HG03378 (cell line): Measurements from ENCODE around the gene CNPY1.

Source experiments
- ATAC-seq: cut with Tn5 transposase; IDR thresholded peaks from one replicate; pipeline ENCODE4 v1.9.1; 2021; ENCODE audit warnings: mild to moderate bottlenecking, moderate library complexity; ENCODE audit not compliant: unreplicated experiment

Gene CNPY1

DNA sequence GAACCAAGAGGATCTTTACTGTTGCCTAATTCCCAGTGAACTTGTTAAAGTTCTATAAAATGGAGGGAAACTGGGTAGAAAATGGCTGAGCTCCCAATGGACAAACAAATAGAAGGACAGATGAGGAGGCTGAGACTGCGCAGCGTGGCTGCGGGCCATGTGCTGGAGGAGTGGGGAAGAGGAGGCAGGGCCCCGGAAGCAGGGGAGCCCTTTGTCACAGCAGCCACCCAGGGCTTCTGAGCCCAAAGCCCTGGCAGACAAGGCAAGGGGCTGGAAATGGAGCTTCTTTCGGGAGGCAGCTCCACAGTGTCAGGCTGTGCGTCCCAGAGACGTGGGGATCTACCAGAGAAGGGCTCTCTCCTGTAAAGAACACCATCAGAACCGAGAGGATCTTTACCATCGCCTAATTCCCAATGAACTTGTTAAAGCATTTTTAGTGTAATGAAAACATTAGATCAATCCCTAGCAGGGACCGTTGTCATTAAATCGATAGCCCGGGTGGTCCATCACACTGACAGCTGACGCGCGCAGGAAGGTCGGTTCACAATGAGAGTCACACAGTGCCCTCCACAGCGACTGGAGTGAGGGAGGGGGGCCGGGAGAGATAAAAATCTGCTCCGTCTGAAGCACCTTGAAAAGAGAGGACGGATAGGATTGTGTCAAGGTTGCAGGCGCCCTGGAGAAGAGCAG lies 14.0 kb upstream of the CNPY1 start:
- no peak for ATAC-seq

DNA sequence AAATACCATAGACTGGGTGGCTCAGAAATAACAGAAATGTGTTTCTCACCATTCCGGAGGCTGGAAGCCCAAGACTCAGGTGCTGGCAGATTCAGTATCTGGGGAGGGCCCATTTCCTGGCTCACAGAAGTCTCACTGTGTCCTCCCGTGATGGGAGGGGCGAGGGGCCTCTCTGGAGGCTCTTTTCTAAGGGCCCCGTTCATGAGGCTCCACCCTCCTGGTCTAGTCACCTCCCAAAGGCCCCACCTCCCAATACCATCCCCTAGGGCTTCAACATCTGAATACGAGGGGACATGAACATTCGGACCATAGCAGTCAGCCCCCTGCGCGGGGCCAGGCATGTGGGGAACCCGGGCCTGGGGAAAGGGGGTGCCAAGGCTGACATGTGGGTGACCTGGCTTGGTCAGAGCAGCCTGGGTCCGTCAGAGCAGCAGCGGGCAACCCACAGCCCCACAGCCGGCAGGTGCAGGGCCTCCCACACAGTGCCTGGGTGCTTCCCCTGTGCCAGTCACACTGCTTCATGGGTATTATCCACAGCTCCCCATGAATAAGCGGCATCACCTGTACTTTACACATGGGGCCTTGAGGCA lies 13.3 kb upstream of the CNPY1 start:
- no peak for ATAC-seq

DNA sequence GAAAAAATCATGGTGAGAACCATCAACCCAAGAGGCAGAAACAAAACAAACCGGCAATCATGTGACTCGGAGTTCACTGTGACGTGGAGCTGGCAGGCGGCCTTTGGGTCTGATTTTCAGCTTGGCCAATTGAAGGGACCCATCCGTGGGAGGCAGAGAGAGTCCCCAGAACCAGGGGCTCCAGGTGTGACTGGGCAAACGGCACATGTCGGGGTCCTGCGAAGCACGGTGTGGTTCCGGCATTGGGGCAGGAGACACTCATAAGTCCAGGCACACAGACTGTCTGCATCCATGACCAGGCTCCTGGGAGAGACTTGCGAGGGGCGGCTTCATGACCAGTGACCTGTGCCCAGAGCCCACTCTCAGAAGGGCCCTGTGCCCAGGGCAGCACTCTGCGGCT lies 12.6 kb upstream of the CNPY1 start:
- no peak for ATAC-seq

DNA sequence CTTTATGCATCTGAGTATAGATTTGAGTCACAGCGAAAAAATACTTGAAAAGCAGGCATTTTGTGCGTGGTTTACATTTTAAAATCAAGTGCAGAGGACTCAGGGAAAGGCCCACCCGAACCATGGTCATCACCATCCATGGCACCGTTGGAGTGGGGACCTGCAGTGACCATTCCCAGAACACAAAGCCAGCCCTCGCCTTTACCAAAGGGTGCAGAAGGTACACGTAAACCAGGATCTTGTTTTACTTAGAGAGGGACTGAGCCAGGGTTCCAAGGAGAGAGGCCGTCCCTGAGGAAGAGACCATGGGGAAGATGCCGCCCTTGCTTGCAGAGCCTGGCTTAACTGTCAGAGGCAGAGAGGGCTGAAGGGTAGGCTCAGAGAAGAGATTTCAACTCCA lies 12.0 kb upstream of the CNPY1 start:
- ATAC-seq = no peak

DNA sequence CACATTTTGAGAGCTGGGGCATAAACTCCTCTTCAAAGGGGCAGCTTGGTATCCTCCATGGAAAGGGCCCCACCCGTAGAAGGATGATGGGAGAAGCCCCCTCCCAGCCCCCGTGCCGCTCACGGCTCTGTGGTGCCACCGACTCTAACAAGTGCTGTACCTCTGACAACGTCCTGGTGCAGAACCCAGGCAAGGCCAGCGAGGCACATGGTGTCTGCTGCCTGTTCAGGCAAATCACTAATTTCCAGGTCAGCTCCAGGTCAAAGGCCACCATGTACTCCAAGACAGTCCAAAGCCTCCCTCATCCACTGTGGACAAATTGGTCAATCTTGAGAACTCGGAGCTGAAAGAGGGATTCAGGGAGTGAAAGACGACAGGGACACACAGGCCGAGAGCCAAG lies 11.4 kb upstream of the CNPY1 start:
- ATAC-seq = no peak

DNA sequence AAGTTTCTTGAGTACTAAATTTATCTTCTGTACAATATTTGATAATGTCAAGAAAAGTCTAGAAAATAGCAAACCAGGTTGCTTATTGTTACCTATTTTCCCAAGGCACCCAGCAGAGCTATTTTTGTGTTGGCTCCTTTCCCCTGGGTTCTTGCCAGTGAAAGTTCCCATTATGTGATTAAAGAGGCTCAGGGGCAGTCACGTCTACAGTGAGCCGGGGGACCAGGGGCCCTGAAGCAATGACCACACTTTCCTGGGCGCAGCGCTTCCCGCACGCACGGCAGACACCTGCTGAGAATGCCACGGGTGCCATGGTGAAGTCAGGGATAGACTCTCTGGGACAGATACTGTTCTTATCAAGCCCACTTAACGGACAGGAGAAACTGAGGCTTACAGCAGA lies 10.4 kb upstream of the CNPY1 start:
- no peak for ATAC-seq

DNA sequence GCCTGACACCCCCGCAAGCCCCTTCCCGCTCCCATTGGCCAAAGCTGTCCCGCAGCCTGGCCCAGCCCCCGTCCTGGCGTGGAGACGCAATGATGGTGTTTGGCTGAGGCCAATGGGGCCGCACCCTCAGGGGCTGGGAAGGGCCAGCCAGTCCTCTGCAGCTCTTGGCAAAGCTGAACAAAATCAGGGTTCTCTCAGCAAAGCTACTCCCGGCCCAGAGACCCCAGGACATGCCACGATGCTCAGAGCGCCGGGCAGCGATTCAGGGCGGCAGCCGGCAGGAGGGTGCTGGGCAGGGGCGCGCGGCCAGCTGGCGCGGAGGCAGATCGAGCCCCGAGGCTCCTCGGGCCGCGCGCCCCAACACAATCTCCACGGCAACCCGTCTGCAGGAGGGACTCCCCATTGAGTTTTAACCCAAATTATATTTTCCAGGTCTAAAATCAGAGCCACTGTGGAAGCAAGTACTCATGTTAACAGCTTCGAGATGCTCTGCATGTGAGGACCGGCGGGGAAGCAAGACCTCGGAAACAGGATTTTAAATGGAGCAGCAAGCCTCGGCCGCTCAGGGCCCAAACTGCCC lies 8.8 kb upstream of the CNPY1 start:
- no peak for ATAC-seq

DNA sequence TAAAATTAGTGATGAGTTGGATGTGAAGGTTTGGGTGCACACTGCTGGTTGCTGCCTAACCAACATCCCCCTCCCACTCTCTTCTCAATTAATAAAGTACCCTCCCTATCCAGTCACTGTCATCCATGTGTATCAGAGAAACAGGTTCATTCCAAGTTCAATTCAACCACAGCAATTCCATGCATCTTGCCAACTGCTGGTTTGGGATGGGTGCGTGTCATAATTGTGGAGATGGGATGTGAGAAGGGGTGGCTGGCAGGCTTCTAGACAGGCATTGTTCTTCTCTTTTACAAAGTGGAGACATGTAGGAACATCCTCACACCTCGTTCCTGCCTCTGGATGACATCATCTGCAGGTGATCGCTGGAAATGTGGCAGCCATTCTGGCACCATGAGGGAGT lies 7.5 kb upstream of the CNPY1 start:
- ATAC-seq = no peak

DNA sequence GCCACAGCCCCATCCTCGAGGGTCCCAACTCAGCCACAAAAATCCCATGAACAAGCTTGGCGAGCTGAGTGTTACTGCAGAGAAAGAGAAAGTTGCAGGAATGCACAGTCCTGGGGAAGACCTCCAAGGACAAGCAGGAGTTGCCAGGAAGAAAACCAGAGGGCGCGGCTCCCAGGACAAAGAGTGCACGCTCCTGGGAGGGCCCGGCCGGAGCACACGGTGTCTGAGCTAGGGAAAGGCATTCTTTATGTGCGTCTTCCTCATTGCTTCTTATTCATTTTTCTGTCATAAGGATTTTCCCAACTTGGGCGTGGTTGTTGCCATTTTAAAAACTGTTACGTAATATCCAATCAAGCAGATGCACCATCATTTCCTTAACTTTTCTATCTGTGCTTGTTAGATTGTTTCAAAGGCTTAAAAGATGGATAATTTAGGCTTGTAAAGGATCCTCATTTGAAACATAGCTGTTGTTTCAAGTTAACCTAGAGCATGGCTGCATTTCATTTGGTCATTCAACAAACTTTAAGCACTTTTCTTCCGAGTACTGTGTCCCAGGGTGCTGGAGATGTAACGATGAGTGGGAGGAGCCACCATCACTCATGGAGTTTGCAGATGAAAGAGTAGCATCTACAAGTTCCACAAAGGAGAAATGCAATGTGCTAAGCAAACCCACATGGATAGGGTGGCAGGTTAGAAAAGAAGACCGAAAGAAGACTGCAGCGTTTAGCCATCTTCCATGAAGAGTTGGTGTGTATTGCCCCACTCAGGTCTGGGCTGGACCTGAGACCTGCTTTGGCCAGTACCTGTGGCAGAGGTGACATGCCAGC lies 5.6 kb upstream of the CNPY1 start:
- ATAC-seq = no peak

DNA sequence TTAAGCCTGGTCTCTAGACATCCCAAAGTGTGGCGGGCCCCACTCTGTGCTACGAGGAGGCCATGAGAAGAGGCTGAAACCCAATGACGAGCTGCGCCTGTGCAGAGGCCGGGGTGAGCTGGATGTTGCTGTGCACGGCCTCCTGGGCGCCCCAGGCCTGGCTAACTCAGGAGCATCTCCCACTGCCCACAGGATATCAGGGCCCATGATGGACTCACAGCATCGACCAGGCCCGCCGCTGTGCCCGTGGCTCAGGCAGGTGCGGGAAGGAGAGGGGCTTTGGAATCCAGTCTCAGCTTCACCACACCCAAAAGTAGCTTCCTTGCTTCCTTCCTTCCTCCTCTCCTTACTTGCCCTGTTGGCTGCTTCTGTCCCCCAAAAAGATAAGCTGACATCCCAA lies 4.6 kb upstream of the CNPY1 start:
- no peak for ATAC-seq

DNA sequence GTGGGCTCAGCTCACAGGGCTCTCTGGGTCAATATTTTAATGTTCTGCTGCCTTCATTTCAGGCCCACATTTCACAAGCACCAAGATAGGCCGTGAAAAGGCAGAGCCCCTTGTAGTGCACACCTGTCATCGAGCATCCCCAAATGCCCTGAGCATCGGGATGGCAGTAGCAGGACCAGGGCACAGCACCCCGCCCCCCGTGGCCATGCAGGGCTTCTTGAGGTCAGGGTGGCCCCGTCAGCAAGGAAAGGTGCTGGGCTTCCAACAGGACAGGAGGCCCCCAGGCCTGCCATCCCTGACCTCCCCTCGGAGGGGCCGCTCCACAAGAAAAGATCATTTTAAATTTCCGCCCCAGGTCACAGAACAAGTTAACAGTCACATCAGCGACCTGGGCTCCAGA lies 2.9 kb upstream of the CNPY1 start:
- ATAC-seq = no peak

DNA sequence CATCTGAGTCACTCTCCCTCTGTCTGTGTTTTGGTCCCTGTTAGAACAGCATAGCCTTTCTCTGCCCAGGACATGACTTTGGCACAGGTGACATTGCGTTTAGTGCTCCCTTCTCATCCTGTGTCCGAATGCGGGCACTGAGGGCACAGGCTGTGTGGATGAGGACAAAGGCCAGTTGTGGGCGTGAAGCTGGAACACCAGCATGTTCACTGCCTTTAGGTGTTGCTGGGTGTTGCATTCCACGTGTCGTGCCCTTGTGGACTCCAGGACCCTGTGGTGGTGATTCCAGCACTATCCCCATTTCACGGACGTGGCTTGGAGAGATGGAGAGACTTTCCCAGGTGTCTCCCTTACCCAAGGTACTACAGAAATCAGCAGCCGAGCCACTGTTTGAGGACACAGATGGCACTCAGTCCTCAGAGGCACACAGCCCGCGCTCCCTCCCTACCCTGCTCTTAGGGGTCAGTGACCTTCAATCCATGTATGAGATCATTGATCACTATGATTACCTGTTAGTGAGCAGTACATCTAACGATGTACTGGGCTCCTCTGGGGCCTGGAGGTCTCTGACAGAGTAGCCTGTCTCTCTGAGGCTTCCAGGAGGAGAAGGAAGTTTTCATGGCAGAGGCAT lies 917 bp upstream of the CNPY1 start:
- ATAC-seq = no peak

DNA sequence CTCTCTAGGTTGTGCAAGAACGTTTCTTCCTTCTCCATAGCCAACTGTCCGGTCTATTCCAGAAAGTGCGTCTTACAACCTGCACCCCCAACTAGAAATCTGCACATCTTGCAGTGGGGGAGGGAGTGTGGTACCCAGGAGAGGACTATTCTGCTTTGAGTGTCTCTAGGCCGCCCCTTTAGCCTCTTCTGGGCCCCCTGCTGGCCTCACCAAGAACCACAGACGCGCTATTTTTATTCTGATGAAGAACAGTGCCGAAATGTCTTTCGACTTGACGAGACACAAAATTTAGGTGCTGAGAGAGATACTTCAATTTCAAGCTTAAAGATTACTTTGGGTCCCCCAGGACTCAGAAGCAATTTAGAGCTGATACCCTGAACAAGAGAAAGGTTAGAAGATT lies 1.0 kb downstream of the CNPY1 start:
- no peak for ATAC-seq

DNA sequence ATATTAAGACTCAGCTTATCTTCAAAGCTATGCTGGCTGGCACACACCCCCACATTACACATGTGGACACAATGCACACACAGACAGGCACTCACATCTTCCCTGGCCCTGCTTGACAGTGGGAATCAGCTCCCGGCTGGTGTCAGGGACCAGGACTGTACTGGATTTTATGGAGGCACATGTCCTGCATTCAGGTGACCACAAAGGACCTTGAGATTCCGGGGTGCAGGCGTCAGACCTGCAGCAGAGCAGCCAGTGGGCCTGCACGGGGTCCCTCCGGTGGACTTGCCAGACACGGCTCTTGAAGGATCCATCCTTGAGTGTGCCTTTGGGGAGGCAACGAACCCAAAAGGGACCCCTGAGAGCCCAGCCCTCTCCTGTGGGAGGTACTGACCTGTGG lies 1.9 kb downstream of the CNPY1 start:
- ATAC-seq = no peak

DNA sequence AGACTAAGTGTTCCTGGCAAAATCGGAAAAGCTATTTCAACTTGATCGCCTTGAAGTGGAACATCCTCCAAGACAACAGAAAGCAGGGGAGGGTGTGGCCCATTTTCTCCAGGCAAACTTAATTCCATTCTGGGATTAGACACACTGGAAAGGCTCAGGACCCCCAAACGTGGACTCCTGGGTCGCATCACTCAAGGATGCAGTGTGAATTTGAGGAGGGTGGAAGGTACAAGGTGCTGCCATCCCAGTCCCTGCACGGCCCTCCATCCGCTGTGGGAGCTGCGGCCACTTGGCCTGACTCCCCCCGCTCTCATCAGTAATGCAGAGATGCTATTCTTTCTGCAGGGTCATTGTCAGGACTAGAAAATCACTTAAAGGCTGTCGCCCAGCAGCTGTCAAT lies 2.4 kb downstream of the CNPY1 start:
- ATAC-seq = no peak

DNA sequence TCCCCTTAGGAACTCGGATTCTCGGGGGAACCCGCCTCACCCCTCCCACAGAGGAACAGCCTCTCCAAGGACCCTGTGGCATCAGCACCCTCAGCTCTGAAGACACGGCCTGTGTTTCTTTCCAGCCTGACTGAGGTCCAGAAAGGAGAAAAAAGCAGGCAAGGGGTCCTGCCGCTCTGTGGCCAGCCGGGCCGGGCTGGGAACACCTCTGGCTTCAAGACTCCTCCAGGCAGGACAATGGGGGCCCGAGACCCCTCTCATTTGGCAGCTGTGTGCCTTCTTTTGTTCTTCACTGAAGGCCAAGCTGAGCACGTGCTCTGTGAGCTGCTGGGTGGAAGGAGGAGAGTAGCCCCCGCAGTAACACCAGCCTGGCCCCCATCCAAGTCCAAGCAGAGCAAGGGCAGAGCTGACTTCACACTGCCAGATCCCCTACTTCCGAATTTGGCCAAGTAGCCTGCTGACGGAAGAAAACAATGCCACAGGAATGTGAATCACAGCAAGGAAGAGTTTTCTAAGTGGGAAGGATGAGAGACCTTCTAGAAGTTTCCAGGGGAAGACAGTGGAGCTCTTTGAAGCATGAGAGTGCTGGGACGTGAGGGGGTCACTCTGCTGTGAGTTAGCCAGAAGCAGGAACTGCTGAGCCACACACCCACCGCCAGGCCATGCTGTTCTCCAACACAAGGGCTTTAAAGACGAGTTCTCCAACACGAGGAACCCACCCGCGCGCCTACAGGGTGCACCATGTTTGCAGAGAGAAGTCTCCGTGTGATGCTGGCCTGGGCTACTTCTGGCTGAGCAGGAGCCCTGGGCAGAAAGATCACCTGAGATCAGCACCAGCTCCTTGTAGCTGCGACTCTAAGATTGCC lies 3.1 kb downstream of the CNPY1 start:
- no peak for ATAC-seq

DNA sequence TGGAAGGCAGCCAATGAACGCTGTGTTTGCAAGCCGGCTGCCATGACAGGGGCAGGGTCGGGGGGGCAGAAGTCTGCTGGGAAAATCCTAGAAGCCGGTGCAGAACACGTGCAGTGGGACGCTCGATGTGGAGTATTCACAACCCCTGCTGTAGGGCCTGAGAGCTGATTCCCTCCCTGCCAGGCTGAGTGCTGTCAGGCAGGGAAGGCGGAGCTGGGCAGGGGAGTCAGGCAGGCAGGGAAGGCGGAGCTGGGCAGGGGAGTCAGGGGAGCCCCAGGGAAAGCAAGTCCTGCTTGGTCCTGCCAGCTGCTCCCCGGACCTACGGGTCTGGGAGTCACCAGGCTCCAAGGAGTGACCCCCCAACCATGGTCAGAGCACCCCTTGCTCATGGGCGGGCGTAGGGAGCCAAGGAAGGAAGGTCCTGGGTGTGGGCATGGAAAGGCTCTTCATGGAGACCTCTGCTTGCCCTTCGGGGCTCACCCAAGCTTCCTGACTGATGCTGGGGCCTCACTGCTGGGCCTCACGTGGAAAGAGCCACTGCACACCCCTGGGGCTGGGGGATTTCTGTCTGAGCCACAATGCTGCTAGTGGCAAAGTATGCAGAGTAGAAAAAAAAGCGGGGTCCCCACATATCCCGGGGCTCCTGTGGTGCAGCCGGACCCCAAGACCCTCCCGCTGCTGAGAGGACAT lies 4.2 kb downstream of the CNPY1 start:
- no peak for ATAC-seq

DNA sequence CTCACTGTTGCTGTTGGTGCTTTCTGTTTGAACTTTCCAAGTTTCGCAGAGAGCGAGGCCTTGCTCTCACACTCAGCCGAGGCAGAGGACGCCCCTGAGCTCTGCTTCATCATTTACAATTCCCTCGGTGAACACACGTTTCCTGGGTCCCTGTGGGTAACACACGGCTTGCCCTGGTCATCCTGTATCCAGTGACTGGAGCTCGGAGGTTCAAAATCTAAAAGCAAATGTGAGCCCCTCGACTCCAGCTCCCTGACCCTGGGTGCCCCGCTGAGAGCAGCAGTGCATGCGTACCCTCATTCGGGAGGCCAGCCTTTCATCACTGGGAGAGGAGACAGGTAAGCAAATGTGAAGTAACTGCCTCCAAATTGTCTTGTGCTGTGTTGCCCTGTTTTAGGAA lies 5.8 kb downstream of the CNPY1 start:
- no peak for ATAC-seq

DNA sequence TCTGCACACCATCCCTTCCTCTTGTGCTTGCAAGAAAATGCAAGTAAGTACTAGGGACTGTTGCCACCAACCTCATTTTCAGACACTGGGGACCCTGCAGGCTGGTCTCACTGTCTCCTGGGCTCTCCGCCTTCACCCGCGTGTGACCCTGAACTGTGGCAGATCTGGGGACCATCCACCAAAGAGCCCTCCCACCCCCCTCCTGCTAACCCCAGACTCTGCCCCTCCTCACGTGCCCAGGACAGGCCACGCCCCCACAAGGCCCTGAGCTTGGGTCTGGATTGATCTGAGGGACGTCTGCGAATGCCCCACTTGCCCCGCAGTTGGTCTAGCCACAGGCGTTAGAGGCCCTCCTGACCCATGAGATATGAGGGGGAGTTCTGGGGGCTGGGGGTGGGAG lies 8.1 kb downstream of the CNPY1 start:
- ATAC-seq = no peak

DNA sequence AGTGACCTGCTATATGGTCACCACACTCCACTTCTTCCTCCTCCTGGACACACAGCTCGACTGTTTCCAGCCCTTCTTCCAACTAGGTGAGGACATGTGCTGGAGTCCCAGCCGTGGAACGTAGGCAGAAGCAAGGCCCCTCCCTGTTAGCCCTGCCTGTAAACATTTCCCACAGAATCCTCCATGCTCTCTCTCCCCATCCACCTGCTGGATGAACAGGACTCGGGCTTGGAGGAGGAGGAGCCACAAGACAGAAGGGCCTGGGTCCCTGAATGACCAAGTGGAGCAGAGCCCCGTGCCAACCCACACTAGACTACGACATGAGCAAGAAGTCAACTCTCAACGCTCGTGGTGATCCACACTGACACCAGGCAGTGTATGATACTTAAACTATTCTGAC lies 9.9 kb downstream of the CNPY1 start:
- ATAC-seq = no peak
